HepG2 (cell line): Measurements from ENCODE around the gene NSF. TPM values are rescaled to one million over a fixed set of nuclear protein-coding genes. Genes with fewer than 3 reads are reported as not detected.

ENCODE experiments used
- ETV5 ChIP-seq: IDR thresholded peaks from 2 replicates; pipeline ENCODE4 v1.6.1; 2018; ENCODE audit warnings: missing biosample characterization, missing genetic modification reagents, inconsistent platforms, borderline replicate concordance
- FIP1L1 ChIP-seq: fragments of 200-400 bp; formaldehyde crosslinking; IDR thresholded peaks from 2 replicates; pipeline ENCODE4 v1.6.1; 2018; ENCODE audit warnings: low read depth, mild to moderate bottlenecking, low read length, moderate library complexity, borderline replicate concordance; ENCODE audit not compliant: insufficient read depth
- HNRNPK ChIP-seq: fragments of 200-400 bp; formaldehyde crosslinking; IDR thresholded peaks from 2 replicates; pipeline ENCODE4 v1.6.1; 2018; ENCODE audit warnings: low read length, low read depth, moderate library complexity, mild to moderate bottlenecking; ENCODE audit not compliant: poor library complexity, severe bottlenecking
- MAFF ChIP-seq: IDR thresholded peaks from 2 replicates; pipeline ENCODE4 v1.6.1; 2011; ENCODE audit warnings: low read depth, low read length, improper control_type of control experiment
- MTA1 ChIP-seq: sonication (generic); formaldehyde crosslinking; IDR thresholded peaks from 2 replicates; pipeline ENCODE4 v1.4.0; 2020; ENCODE audit warnings: missing genetic modification reagents, mild to moderate bottlenecking, borderline replicate concordance
- NCOA1 ChIP-seq: sonication (generic); formaldehyde crosslinking; IDR thresholded peaks from 2 replicates; pipeline ENCODE4 v1.9.0; 2021; ENCODE audit warnings: missing genetic modification reagents
- PRMT3 ChIP-seq: sonication (generic); formaldehyde crosslinking; IDR thresholded peaks from 2 replicates; pipeline ENCODE4 v1.8.1; 2022; ENCODE audit warnings: low read depth, mild to moderate bottlenecking, moderate library complexity, missing genetic modification reagents, borderline replicate concordance
- RARA ChIP-seq: IDR thresholded peaks from 2 replicates; pipeline ENCODE4 v1.6.1; 2016; ENCODE audit warnings: missing genetic modification reagents, missing compliant biosample characterization
- SOX5 ChIP-seq: IDR thresholded peaks from 2 replicates; pipeline ENCODE4 v1.6.1; 2016; ENCODE audit warnings: borderline replicate concordance
- SRSF1 ChIP-seq: fragments of 200-400 bp; formaldehyde crosslinking; optimal IDR thresholded peaks from 2 replicates; pipeline ENCODE3; 2017; ENCODE audit warnings: mild to moderate bottlenecking, low read depth, low read length, moderate library complexity
- TCF12 ChIP-seq, 2 experiments: fragments of 450-650 bp in 1 of 2; sonication (generic) in 1 of 2; formaldehyde crosslinking in 1 of 2; IDR thresholded peaks; 2 replicates each; pipeline versions ENCODE4 v1.6.1 to v1.8.0; 2017 to 2022; ENCODE audit warnings: antibody characterized with exemption in 1 of 2, mild to moderate bottlenecking in 1 of 2, missing genetic modification reagents in 1 of 2, moderate library complexity in 1 of 2
- YEATS2 ChIP-seq: sonication (generic); formaldehyde crosslinking; IDR thresholded peaks from 2 replicates; pipeline ENCODE4 v1.4.0; 2020; ENCODE audit warnings: missing genetic modification reagents, borderline replicate concordance
- ZFP90 ChIP-seq: sonication (generic); formaldehyde crosslinking; IDR thresholded peaks from 2 replicates; pipeline ENCODE4 v1.8.0; 2022; ENCODE audit warnings: missing genetic modification reagents, mild to moderate bottlenecking, inconsistent platforms, borderline replicate concordance
- ZMAT3 ChIP-seq: sonication (generic); formaldehyde crosslinking; conservative IDR thresholded peaks from 2 replicates; pipeline ENCODE4 v1.7.0; 2021; ENCODE audit warnings: missing genetic modification reagents
- ZMYM4 ChIP-seq: sonication (generic); formaldehyde crosslinking; IDR thresholded peaks from 2 replicates; pipeline ENCODE4 v1.8.1; 2023; ENCODE audit warnings: mild to moderate bottlenecking, missing genetic modification reagents
- ZNF335 ChIP-seq: sonication (generic); formaldehyde crosslinking; IDR thresholded peaks from 2 replicates; pipeline ENCODE4 v1.4.0; 2020; ENCODE audit warnings: missing genetic modification reagents
- ZNF589 ChIP-seq: sonication (generic); formaldehyde crosslinking; conservative IDR thresholded peaks from 2 replicates; pipeline ENCODE4 v1.8.0; 2022; ENCODE audit warnings: mild to moderate bottlenecking, moderate library complexity, missing genetic modification reagents
- ZNF749 ChIP-seq: sonication (generic); formaldehyde crosslinking; IDR thresholded peaks from 2 replicates; pipeline ENCODE4 v1.8.0; 2022; ENCODE audit warnings: mild to moderate bottlenecking, missing genetic modification reagents, moderate library complexity, borderline replicate concordance
- ZNF773 ChIP-seq: sonication (generic); formaldehyde crosslinking; IDR thresholded peaks from 2 replicates; pipeline ENCODE4 v1.4.0; 2020; ENCODE audit warnings: missing genetic modification reagents, borderline replicate concordance
- ZSCAN21 ChIP-seq: sonication (generic); formaldehyde crosslinking; IDR thresholded peaks from 2 replicates; pipeline ENCODE4 v1.8.0; 2022; ENCODE audit warnings: mild to moderate bottlenecking, missing genetic modification reagents, moderate library complexity, borderline replicate concordance
- polyA plus RNA-seq, 8 experiments: library from polyadenylated mRNA; depleted of rRNA in 3 of 8; stranded (reverse) in 7 of 8; unstranded in 1 of 8; fragments of >200 nt; fragmentation: Illumina TruSeq in 4 of 8; extraction: Trizol in 4 of 8; gene quantifications; 2 replicates each; pipeline versions ENCODE4 v1.2.1 to v1.2.3, GENCODE V29; 2011 to 2016; ENCODE audit warnings: low read depth in 4 of 8, missing spikeins in 1 of 8, mixed read lengths in 1 of 8; ENCODE audit not compliant: insufficient read depth in 1 of 8
- total RNA-seq, 5 experiments: library from RNA; depleted of rRNA; stranded (reverse); fragments of >200 nt; fragmentation: Illumina TruSeq; extraction: Trizol; gene quantifications; 2 replicates each; pipeline ENCODE4 v1.2.3, GENCODE V29; 2016; ENCODE audit warnings: low read depth in 1 of 5
- TF ChIP-seq, protein P1 (sequence below): IDR thresholded peaks from 2 replicates; pipeline ENCODE4 v1.6.1; 2016; ENCODE audit warnings: mild to moderate bottlenecking
- TF ChIP-seq, protein P2 (sequence below): sonication (generic); formaldehyde crosslinking; IDR thresholded peaks from 2 replicates; pipeline ENCODE4 v1.5.1; 2020; ENCODE audit warnings: missing genetic modification reagents, mild to moderate bottlenecking, borderline replicate concordance
- TF ChIP-seq, protein P3 (sequence below): IDR thresholded peaks from 2 replicates; pipeline ENCODE4 v1.6.1; 2012; ENCODE audit warnings: low read depth, low read length, improper control_type of control experiment
- TF ChIP-seq, protein P4 (sequence below): sonication (generic); formaldehyde crosslinking; IDR thresholded peaks from 2 replicates; pipeline ENCODE4 v1.5.0; 2020; ENCODE audit warnings: missing genetic modification reagents, mild to moderate bottlenecking, borderline replicate concordance

Gene NSF
- total and polyA plus RNA-seq, 2 of the 13 experiments (the other 11 are each of a cell fraction or from before 2014, with no cell fraction given) = 21.9 to 37.8 TPM

DNA sequence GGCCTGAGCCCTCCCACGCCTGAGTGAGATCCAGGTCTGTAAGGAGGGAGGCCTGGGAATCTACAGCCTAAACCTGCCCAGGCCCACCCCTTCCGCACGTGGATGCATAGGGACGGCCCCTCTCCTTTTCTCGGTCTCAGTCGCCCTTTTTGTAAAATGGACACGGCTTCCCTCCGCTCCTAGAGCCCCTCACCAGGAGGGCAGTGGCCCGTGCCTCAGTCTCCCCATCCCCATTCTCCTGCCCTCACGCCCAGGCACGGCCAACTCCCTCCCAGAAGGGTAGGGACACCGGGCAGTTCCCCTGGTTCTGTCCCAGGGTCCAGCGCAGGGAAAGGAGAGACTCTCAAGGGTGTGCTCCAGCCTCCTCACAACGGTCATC lies 180.0 kb downstream of the NSF start (continued):
- TF ChIP-seq ZNF335 (no peak; the same call in 1 of the 2 replicates), RARA (CRISPR knock-in tag) (no peak), NCOA1 (CRISPR knock-in tag) (no peak), MAFF (no peak), ZFP90 (0 out of 2 replicates have a peak, but pooled peaks have one; percentile 60), PRMT3 (CRISPR knock-in tag) (no peak), ZMYM4 (0 out of 2 replicates have a peak, but pooled peaks have one; percentile 11), SRSF1 (peak; percentile 14), ZNF749 (CRISPR knock-in tag) (no peak; the same call in 1 of the 2 replicates), ZMAT3 (CRISPR knock-in tag) (peak; percentile 15; the same call in 1 of the 2 replicates), ZNF589 (CRISPR knock-in tag) (no peak), ZNF773 (no peak; the same call in 1 of the 2 replicates), MTA1 (CRISPR knock-in tag) (no peak), ETV5 (CRISPR knock-in tag) (no peak), ZSCAN21 (CRISPR knock-in tag) (no peak; the same call in 1 of the 2 replicates), FIP1L1 (no peak), SOX5 (CRISPR knock-in tag) (peak; percentile 18; the same call in 1 of the 2 replicates), TCF12 (IDR thresholded peaks at IDR 0.05) (no peak), TCF12 (CRISPR knock-in tag; IDR thresholded peaks at IDR 0.05) (no peak), HNRNPK (no peak), YEATS2 (CRISPR knock-in tag) (0 out of 2 replicates have a peak, but pooled peaks have one; percentile 20)
- TF ChIP-seq, protein P1, sequence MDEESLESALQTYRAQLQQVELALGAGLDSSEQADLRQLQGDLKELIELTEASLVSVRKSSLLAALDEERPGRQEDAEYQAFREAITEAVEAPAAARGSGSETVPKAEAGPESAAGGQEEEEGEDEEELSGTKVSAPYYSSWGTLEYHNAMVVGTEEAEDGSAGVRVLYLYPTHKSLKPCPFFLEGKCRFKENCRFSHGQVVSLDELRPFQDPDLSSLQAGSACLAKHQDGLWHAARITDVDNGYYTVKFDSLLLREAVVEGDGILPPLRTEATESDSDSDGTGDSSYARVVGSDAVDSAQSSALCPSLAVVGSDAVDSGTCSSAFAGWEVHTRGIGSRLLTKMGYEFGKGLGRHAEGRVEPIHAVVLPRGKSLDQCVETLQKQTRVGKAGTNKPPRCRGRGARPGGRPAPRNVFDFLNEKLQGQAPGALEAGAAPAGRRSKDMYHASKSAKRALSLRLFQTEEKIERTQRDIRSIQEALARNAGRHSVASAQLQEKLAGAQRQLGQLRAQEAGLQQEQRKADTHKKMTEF = no peak
- TF ChIP-seq, protein P2, sequence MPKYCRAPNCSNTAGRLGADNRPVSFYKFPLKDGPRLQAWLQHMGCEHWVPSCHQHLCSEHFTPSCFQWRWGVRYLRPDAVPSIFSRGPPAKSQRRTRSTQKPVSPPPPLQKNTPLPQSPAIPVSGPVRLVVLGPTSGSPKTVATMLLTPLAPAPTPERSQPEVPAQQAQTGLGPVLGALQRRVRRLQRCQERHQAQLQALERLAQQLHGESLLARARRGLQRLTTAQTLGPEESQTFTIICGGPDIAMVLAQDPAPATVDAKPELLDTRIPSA (CRISPR knock-in tag) = 0 out of 2 replicates have a peak, but pooled peaks have one; percentile 58
- TF ChIP-seq, protein P3, sequence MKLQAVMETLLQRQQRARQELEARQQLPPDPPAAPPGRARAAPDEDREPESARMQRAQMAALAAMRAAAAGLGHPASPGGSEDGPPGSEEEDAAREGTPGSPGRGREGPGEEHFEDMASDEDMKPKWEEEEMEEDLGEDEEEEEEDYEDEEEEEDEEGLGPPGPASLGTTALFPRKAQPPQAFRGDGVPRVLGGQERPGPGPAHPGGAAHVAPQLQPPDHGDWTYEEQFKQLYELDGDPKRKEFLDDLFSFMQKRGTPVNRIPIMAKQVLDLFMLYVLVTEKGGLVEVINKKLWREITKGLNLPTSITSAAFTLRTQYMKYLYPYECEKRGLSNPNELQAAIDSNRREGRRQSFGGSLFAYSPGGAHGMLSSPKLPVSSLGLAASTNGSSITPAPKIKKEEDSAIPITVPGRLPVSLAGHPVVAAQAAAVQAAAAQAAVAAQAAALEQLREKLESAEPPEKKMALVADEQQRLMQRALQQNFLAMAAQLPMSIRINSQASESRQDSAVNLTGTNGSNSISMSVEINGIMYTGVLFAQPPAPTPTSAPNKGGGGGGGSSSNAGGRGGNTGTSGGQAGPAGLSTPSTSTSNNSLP = no peak
- TF ChIP-seq, protein P4, sequence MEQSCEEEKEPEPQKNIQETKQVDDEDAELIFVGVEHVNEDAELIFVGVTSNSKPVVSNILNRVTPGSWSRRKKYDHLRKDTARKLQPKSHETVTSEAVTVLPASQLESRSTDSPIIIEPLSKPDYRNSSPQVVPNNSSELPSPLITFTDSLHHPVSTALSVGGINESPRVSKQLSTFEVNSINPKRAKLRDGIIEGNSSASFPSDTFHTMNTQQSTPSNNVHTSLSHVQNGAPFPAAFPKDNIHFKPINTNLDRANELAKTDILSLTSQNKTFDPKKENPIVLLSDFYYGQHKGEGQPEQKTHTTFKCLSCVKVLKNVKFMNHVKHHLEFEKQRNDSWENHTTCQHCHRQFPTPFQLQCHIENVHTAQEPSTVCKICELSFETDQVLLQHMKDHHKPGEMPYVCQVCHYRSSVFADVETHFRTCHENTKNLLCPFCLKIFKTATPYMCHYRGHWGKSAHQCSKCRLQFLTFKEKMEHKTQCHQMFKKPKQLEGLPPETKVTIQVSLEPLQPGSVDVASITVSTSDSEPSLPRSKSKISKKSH (CRISPR knock-in tag) = peak; percentile 73; the same call in 1 of the 2 replicates
